VCaP (cell line): ENCODE results near the gene DEPDC4.
"Not testable (repeated sequence)": the region's sequence is repeated elsewhere in the genome, so short reads cannot be mapped to it uniquely, and the experiment has no call there.

Experiments used
- H3K27ac ChIP-seq: fragments of 450-650 bp; 2 replicates; pipeline ENCODE4 v1.5.1; 2017
- TF ChIP-seq, protein P1 (sequence below): fragments of 450-650 bp; conservative IDR thresholded peaks from 2 replicates; pipeline ENCODE4 v1.5.1; 2017; ENCODE audit warnings: mild to moderate bottlenecking, moderate library complexity

The DEPDC4 gene

DNA sequence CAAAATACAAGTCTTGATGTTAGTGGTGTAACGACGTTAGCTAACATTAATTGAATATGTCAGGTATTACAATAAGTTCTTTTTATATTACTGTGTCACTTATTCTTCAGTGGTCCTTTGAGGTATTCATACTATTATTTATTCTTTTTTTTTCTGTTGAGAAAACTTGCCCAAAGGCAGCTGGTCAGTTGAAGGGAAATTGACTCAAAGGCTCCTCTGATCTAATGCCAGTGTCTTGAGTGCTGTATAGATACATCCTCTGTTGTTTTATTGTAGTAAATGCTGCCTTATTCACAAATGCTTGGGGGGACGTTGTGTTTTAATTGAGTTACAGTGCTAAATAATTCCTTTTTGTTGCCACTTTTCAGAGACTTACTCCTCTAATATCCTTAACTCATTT lies 23.1 kb upstream of the DEPDC4 start:
- TF ChIP-seq, protein P1, sequence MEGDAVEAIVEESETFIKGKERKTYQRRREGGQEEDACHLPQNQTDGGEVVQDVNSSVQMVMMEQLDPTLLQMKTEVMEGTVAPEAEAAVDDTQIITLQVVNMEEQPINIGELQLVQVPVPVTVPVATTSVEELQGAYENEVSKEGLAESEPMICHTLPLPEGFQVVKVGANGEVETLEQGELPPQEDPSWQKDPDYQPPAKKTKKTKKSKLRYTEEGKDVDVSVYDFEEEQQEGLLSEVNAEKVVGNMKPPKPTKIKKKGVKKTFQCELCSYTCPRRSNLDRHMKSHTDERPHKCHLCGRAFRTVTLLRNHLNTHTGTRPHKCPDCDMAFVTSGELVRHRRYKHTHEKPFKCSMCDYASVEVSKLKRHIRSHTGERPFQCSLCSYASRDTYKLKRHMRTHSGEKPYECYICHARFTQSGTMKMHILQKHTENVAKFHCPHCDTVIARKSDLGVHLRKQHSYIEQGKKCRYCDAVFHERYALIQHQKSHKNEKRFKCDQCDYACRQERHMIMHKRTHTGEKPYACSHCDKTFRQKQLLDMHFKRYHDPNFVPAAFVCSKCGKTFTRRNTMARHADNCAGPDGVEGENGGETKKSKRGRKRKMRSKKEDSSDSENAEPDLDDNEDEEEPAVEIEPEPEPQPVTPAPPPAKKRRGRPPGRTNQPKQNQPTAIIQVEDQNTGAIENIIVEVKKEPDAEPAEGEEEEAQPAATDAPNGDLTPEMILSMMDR, result no peak
- H3K27ac ChIP-seq, result no peak overlapping the region

DNA sequence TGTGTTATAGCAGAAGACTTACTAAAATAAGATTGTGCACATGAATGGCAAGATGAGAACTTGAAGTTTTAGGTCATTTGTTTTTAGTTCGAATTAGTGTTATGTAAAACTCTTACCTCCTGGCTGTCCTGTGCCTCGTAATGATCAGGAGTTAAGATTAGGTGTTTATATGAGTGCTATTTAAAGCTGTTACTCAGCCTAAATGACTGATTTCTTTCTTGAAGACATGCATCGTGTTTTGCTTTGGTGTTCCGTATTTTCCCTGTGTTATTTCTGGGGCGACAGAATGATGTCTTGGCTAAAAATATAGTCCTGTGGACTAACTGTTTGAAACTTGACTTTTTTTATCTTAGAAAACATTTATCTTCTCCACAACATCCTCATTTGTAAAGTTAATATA lies 22.2 kb upstream of the DEPDC4 start:
- TF ChIP-seq, protein P1, result no peak
- 0 out of 2 replicates have a peak overlapping the region, but pooled peaks have one; percentile 15 for H3K27ac ChIP-seq

DNA sequence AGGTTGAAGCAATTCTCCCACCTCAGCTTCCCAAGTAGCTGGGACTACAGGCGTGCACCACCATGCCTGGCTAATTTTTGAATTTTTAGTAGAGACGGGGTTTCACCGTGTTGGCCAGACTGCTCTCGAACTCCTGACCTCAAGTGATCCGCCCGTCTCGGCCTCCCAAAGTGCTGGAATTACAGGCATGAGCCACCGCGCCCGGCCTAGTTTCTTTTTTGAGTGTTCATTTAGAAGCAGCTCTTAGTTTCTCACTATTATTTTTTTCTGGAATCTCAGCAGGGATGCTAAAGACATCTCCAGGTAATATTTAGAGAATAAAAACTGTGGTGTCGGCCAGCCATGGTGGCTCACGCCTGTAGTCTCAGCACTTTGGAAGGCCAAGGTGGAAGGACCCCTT lies 17.7 kb upstream of the DEPDC4 start:
- not testable (repeated sequence) for H3K27ac ChIP-seq

DNA sequence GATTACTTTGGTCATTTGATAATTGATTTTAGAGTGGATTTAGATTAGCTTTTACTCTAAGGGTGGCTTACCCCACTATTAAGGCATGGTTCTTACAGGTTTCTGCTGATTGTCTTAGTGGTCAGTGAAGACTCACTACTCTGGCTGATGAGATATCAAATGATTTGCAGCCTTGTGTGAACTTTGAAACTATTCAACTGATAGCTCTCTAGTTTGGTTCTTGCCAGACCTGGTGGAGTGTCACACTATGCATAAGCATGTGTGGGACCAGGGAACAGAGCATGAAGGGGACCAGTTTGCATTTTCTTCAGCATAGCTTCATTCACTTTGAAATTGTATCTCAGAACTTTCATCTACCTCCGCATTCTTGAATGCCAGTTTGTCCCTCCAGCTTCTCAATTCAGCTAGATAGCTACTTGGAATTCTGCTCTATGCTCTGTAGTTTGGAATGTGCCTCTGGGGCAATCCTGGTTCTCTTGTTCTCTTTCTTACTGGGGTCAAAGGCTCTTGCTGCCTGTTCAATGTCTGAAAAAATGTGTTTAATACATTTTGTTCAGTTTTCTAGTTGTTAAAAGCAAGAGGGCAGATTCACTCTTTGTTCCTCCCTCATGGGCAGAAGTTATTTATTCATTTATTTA lies 12.8 kb upstream of the DEPDC4 start:
- no peak overlapping the region for H3K27ac ChIP-seq
- TF ChIP-seq, protein P1, result no peak

DNA sequence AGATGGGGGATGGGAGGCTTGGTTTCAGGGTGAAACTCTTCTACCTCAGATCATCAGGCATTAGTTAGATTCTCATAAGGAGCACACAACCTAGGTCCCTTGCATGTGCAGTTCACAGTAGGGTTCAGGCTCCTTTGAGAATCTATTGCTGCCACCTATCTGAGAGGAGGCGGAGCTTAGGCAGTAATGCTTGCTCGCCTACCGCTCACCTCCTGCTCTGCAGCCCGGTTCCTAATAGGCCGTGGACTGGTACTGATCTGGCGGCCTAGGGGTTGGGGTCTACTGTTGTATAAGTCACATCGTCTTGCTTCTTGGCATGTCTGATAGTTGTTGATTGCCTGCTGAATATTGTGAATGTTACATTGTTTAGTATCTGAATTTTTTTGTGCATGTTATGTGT lies 12.3 kb upstream of the DEPDC4 start:
- no peak overlapping the region for H3K27ac ChIP-seq
- TF ChIP-seq, protein P1, result no peak

DNA sequence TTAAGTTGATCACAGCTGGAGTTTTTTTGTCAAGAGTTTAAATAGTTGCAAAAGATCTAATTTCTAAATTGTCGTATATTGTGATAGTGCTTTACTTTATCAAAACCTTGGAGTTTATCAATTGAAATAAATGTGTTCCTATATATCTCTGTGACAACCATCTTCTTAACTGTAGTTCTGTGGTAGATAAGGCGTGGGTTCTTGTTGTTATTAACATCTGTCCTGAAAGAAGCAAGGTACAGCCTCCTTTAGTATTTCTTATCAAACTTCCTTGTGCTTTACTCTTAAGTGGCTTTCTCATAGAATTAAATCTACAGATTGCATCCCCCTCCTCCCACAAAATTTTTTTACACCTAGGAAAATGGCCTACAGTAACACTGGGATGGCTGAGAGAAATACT lies 7.4 kb upstream of the DEPDC4 start:
- H3K27ac ChIP-seq, result no peak overlapping the region

DNA sequence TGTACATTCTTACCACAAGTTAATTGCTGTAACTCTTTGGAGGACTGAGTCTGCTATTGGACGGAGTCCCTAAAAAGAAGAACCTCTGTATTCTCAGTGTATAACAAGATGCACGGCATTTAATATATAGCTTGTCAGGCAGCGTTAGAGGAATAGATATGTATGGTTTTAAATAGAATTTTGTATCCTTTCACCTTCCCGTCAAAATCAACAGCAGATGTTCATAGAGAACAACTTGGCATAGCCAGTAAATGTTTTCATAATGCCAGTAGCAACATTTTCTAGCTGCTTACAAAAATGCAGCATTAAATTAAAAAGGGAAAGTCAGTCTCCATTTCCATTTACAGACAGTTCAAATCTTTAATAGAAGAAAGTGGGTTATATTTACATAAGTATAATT lies 6.9 kb upstream of the DEPDC4 start:
- TF ChIP-seq, protein P1, result no peak
- no peak overlapping the region for H3K27ac ChIP-seq

More for the DNA sequence above, 7.4 kb upstream of the DEPDC4 start:
- TF ChIP-seq, protein P1, result no peak

DNA sequence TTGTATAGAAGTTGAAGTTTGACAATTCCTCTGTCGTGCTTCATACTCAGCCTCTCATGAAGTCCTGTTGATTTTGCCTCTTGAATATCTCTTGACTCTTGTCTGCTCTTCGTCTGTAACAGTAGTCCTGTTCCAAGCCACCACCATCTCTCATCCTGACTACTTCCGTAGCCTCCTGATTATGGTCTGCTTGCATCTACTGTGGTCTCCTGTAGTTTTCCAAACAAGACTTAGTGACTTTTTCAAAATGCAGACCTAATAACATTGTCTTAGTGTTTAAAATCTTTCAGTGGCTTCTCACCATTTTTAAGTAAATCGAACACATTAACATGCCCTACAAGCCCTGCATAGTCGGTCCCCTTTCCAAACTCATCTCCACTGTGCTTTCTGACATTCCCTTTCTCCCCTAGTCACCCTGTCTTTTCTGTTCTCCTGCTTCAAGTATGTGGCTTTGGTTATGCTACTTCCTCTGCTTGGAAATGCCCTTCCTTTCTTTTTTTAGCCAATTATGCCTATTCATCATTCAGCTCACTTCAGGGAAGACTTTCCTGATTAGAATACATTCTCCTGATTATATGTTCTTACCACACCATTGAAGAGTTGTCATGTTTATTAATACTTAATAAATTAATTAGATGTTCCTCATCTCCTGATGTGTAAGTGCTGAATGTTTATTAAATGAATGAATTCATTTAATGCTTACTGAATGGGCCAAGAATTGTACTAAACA lies 2.1 kb upstream of the DEPDC4 start:
- H3K27ac ChIP-seq, result peak overlapping the region; percentile 95
- TF ChIP-seq, protein P1, result no peak
